Natural killer cell (primary cell): ENCODE measurements around the gene MLN. TPM values are rescaled to one million over a fixed set of nuclear protein-coding genes. Genes with fewer than 3 reads are reported as not detected.
"Not testable (repeated sequence)": the region's sequence is repeated elsewhere in the genome, so short reads cannot be mapped to it uniquely, and the experiment has no call there.

Experiments used
- ATAC-seq, 3 donors: fragments of 150-1000 bp in 2 of 3; fragments of 200-7000 bp in 1 of 3; cut with Tn5 transposase; 1 replicate in 1 of 3; 2 replicates in 2 of 3; pipeline ENCODE4 v1.10.0; 2021; ENCODE audit warnings: mild to moderate bottlenecking in 2 of 3, moderate library complexity in 2 of 3
- DNase-seq, 2 donors: peaks; one replicate each; pipeline versions ENCODE4 v3.0.0 to v3.0.0-alpha.2; 2013 to 2021; ENCODE audit warnings: mixed read lengths in 1 of 2
- H3K27ac ChIP-seq: one replicate; pipeline ENCODE4 v1.5.1; 2013; ENCODE audit warnings: mild to moderate bottlenecking, low read length
- H3K27me3 ChIP-seq: one replicate; pipeline ENCODE4 v1.6.1; 2013; ENCODE audit warnings: low read length; ENCODE audit not compliant: control insufficient read depth, insufficient read depth
- H3K36me3 ChIP-seq: one replicate; pipeline ENCODE4 v1.6.1; 2013; ENCODE audit warnings: low read length; ENCODE audit not compliant: control insufficient read depth, insufficient read depth
- H3K4me1 ChIP-seq: one replicate; pipeline ENCODE4 v1.6.1; 2013; ENCODE audit warnings: low read length; ENCODE audit not compliant: control insufficient read depth, insufficient read depth
- H3K4me3 ChIP-seq: one replicate; pipeline ENCODE4 v1.5.1; 2013; ENCODE audit warnings: low read length
- H3K9me3 ChIP-seq: one replicate; pipeline ENCODE4 v1.6.1; 2013; ENCODE audit warnings: low read length; ENCODE audit not compliant: control insufficient read depth, insufficient read depth
- H3K27ac Mint-ChIP-seq, 2 donors: one replicate each; pipeline ENCODE4 v1.8.0; 2022; ENCODE audit warnings: mild to moderate bottlenecking in 2 of 2, mixed read lengths in 2 of 2, moderate library complexity in 1 of 2
- H3K27me3 Mint-ChIP-seq, 2 donors: one replicate each; pipeline ENCODE4 v1.8.0; 2022; ENCODE audit warnings: low read depth in 2 of 2, mixed read lengths in 2 of 2
- H3K36me3 Mint-ChIP-seq: one replicate; pipeline ENCODE4 v1.8.0; 2022; ENCODE audit warnings: mixed read lengths
- H3K4me1 Mint-ChIP-seq, 2 donors: one replicate each; pipeline ENCODE4 v1.8.0; 2022; ENCODE audit warnings: mixed read lengths in 2 of 2
- H3K4me3 Mint-ChIP-seq: one replicate; pipeline ENCODE4 v1.8.0; 2022; ENCODE audit warnings: mild to moderate bottlenecking, moderate library complexity, mixed read lengths
- H3K9me3 Mint-ChIP-seq, 2 donors: one replicate each; pipeline ENCODE4 v1.8.0; 2022; ENCODE audit warnings: mixed read lengths in 2 of 2
- CTCF ChIP-seq: fragments of 200-600 bp; IDR thresholded peaks from one replicate; pipeline ENCODE4 v1.8.0; 2022; ENCODE audit warnings: antibody characterized with exemption
- WGBS: methylation state at CpG from one replicate; pipeline ENCODE4 v1.1.7; 2013; ENCODE audit warnings: missing lambda C conversion rate; ENCODE audit not compliant: insufficient coverage; 5-methylcytosine and 5-hydroxymethylcytosine counted together
- intact Hi-C: fragments of 100-400 bp; cut with micrococcal nuclease; formaldehyde crosslinking; loops from one replicate; pipeline ENCODE4 v1.14.2; 2022
- total RNA-seq, 4 donors: library from RNA; stranded (reverse); fragments of 120-200 nt in 1 of 4; gene quantifications; one replicate each; pipeline versions ENCODE4 v1.2.3 to v1.2.4, GENCODE V29; 2013 to 2022

Gene MLN
- total RNA-seq, 3 donors from 2014 or later (not counting 1 experiment from before 2014, with no cell fraction given): not detected

DNA sequence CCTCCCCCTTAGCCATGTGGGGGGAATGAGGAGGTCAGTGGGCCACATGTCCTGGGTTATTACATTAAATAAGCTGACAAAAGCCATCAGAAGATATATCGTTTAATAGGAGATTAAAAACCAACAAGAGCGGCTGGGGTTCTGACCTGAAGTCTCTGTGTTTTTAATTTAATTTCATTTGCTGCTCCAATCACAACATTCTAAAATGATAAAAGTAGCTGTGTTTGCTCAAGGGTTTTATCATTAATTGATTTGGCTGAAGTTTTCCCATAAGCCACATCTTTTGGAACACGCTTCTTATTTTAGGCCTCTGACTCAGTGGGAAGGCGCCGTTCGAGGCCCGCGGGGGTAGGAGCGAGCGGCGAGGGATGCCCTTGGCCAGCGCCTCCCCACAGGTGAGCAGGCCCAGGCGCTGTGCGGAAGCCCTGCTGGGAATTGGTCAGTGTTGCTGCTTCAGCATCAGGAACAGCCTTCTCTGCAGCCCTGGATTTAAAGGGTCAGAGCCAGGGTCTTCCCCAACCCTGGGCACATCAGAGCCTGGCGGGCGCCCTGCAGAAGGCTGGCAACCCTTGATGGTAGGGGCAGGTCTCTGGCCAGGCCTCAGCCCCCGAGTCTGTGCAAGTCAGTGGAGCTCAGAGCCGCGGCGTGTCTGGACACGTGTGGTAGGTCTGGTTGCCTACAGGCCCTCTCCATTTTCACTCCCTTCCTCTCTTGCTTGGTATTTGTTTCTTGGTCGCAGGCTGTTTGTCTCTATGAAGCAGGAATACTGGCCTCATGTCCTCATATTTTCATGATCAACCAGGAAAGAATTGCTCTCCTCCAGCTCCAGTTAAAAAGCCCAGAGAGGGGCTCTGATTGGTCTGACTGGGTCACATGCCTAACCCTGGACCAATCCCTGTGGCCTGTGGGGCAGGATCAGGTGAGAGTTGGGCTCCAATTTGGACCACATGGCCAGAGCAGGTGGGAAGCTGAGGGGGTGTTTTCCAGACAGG is 30.9 kb upstream of the MLN start:
- H3K4me1 Mint-ChIP-seq: peaks cover 2 to 4% of the 10 kb centered on the region in 2 donors
- intact Hi-C loops: no loop called here
- 93% methylated on average over 22 of the region's 22 CpGs for WGBS

DNA sequence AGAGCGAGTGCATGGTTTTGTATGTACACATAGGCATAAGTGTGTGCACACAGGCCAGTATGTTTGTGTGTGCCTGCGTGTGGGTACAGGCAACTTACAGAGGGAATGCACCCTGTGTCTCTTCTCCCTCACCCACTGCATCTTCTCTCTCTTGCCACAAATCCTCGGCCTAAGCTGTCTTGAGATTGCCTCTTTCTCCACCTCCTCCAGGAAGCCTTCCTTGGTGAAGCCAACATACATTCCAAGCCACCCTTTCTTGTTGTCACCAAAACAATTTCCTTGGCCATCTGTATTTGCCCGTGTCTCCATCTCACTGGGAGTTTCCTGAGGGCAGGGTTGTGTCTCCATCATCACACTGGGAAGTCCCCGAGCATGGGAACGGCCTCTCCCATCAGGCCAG is 29.8 kb upstream of the MLN start:
- peaks cover 9% of the 10 kb centered on the region for H3K36me3 Mint-ChIP-seq
- Histone ChIP-seq H3K4me3 (no peak overlapping the region), H3K27me3 (peaks cover 2% of the 10 kb centered on the region), H3K4me1 (no peaks in the 10 kb centered on the region), H3K27ac (no peak overlapping the region), H3K9me3 (peaks cover 6% of the 10 kb centered on the region), H3K36me3 (no peaks in the 10 kb centered on the region)
- ATAC-seq (no peak), DNase-seq (no peak)
- 82% methylated on average over 6 of the region's 6 CpGs for WGBS
- H3K9me3 Mint-ChIP-seq: peaks cover 0 to 2% of the 10 kb centered on the region in 2 donors
- H3K27me3 Mint-ChIP-seq: peaks cover 48 to 52% of the 10 kb centered on the region in 2 donors
- no peak overlapping the region for H3K27ac Mint-ChIP-seq
- H3K4me3 Mint-ChIP-seq: no peak overlapping the region
- intact Hi-C loops: no loop called here
- TF ChIP-seq CTCF: no peak
- no peaks in the 10 kb centered on the region for H3K4me1 Mint-ChIP-seq

More for the DNA sequence above, 30.9 kb upstream of the MLN start:
- Mint-ChIP-seq H3K4me3 (no peak overlapping the region), H3K9me3 (peaks cover 0 to 2% of the 10 kb centered on the region in 2 donors), H3K27ac (no peak overlapping the region), H3K27me3 (peaks cover 45 to 48% of the 10 kb centered on the region in 2 donors), H3K36me3 (peaks cover 9% of the 10 kb centered on the region)
- DNase-seq (no peak), ATAC-seq (no peak)
- peaks cover 6% of the 10 kb centered on the region for H3K9me3 ChIP-seq
- peaks cover 3% of the 10 kb centered on the region for H3K4me1 ChIP-seq
- H3K27ac ChIP-seq: no peak overlapping the region
- no peak overlapping the region for H3K4me3 ChIP-seq
- no peaks in the 10 kb centered on the region for H3K36me3 ChIP-seq
- H3K27me3 ChIP-seq: peaks cover 2% of the 10 kb centered on the region
- TF ChIP-seq CTCF: no peak

- not testable (repeated sequence) for ATAC-seq
Measured at GRCh38 chr6:33832831-33833230, 29.0 kb upstream of the MLN start.

GRCh38 chr6:33831725-33832124 is 27.9 kb upstream of the MLN start:
- H3K27me3 ChIP-seq, H3K4me3 ChIP-seq, H3K9me3 ChIP-seq, DNase-seq, H3K9me3 Mint-ChIP-seq, H3K27ac Mint-ChIP-seq, H3K4me1 Mint-ChIP-seq, H3K36me3 ChIP-seq, intact Hi-C loops, H3K27ac ChIP-seq, H3K4me3 Mint-ChIP-seq, H3K4me1 ChIP-seq, H3K36me3 Mint-ChIP-seq: not testable (repeated sequence)
- 77% methylated on average over 2 of the region's 5 CpGs for WGBS
- ATAC-seq: peak in 1 of 3 donors; percentile 16
- peaks cover 35 to 47% of the 10 kb centered on the region in 2 donors for H3K27me3 Mint-ChIP-seq

More at GRCh38 chr6:33832831-33833230, 29.0 kb upstream of the MLN start:
- intact Hi-C loops, DNase-seq, H3K27ac ChIP-seq, H3K4me1 ChIP-seq, H3K9me3 Mint-ChIP-seq, H3K9me3 ChIP-seq, H3K27me3 ChIP-seq, H3K4me3 ChIP-seq, H3K4me3 Mint-ChIP-seq, H3K4me1 Mint-ChIP-seq, H3K36me3 ChIP-seq, H3K27ac Mint-ChIP-seq, H3K36me3 Mint-ChIP-seq: not testable (repeated sequence)
- 94% methylated on average over 13 of the region's 32 CpGs for WGBS
- H3K27me3 Mint-ChIP-seq: peaks cover 46 to 56% of the 10 kb centered on the region in 2 donors
